ENCODE data around the gene SPACA6.

The SPACA6 gene

GRCh38 chr19:51696606-51697005, 3.5 kb downstream of the SPACA6 start:
- TF ChIP-seq CTCF (IDR thresholded peaks at IDR 0.05; ENCODE audit: control extremely low read depth, extremely low read depth, low read depth, missing control alignments), result no peak
- POLR2A ChIA-PET, result no interaction called here
- CTCF ChIA-PET, result interaction anchor here (0.9 kb wide), 1 partner anchor 82 kb away, joined by 3 read pairs; no protein-coding TSS in a partner anchor
- peak; percentile 3 for DNase-seq (ENCODE audit: extremely low spot score)

GRCh38 chr19:51697169-51697776, 4.1 kb downstream of the SPACA6 start:
- ChIA-PET POLR2A (no interaction called here), CTCF (no interaction called here)
- no peak for TF ChIP-seq CTCF (IDR thresholded peaks at IDR 0.05; ENCODE audit: control extremely low read depth, extremely low read depth, low read depth, missing control alignments)
- no peak for DNase-seq (ENCODE audit: extremely low spot score)

- no peak for TF ChIP-seq CTCF (IDR thresholded peaks at IDR 0.05; ENCODE audit: control extremely low read depth, extremely low read depth, low read depth, missing control alignments)
- POLR2A ChIA-PET, result no interaction called here
- CTCF ChIA-PET, result interaction anchor here (1.3 kb wide), 1 partner anchor 37 kb away, joined by 4 read pairs; no protein-coding TSS in a partner anchor
- DNase-seq (ENCODE audit: extremely low spot score), result no peak
These were observed 5.2 kb downstream of the SPACA6 start for GRCh38 chr19:51698296-51698695.

GRCh38 chr19:51699170-51699569, 6.0 kb downstream of the SPACA6 start:
- no peak for TF ChIP-seq CTCF (IDR thresholded peaks at IDR 0.05; ENCODE audit: control extremely low read depth, extremely low read depth, low read depth, missing control alignments)
- POLR2A ChIA-PET, result no interaction called here
- no peak for DNase-seq (ENCODE audit: extremely low spot score)
- CTCF ChIA-PET, result interaction anchor here (1.3 kb wide), 1 partner anchor 38 kb away, joined by 4 read pairs; no protein-coding TSS in a partner anchor

GRCh38 chr19:51701468-51702100, 8.5 kb downstream of the SPACA6 start:
- no peak for DNase-seq (ENCODE audit: extremely low spot score)
- no peak for TF ChIP-seq CTCF (IDR thresholded peaks at IDR 0.05; ENCODE audit: control extremely low read depth, extremely low read depth, low read depth, missing control alignments)
- CTCF ChIA-PET, result interaction anchor here (1.1 to 1.2 kb wide), 2 partner anchors 9 to 76 kb away, joined by 3 read pairs; no protein-coding TSS in a partner anchor
- POLR2A ChIA-PET, result no interaction called here

- POLR2A ChIA-PET, result no interaction called here
These were observed 9.1 kb downstream of the SPACA6 start for GRCh38 chr19:51702103-51702824.

More at GRCh38 chr19:51702103-51702824, 9.1 kb downstream of the SPACA6 start:
- DNase-seq (ENCODE audit: extremely low spot score), result peak; percentile 28
- no peak for TF ChIP-seq CTCF (IDR thresholded peaks at IDR 0.05; ENCODE audit: control extremely low read depth, extremely low read depth, low read depth, missing control alignments)
- CTCF ChIA-PET, result interaction anchor here (1.2 to 1.4 kb wide), 2 partner anchors 13 to 75 kb away, joined by 3 read pairs; no protein-coding TSS in a partner anchor
